Fibroblast of lung (primary cell): ENCODE measurements around the gene ZBTB22.

Experiments used
- CTCF ChIP-seq, 2 donors: IDR thresholded peaks in 1 of 2; conservative IDR thresholded peaks in 1 of 2; 1 replicate in 1 of 2; 2 replicates in 1 of 2; pipeline ENCODE4 v1.5.1; 2011 to 2012; ENCODE audit warnings: low read length in 2 of 2, control low read depth in 1 of 2, inconsistent platforms in 1 of 2, low read depth in 1 of 2, mild to moderate bottlenecking in 1 of 2
- EZH2 ChIP-seq: IDR thresholded peaks from 2 replicates; pipeline ENCODE4 v1.5.1; 2012; ENCODE audit warnings: low read length, control low read depth, mild to moderate bottlenecking; ENCODE audit errors: missing control alignments

GRCh38 chr6:33288921-33289783 is 28.4 kb downstream of the ZBTB22 start, which contains the start of the genes PFDN6 and WDR46:
- TF ChIP-seq EZH2 = no peak
- no peak for TF ChIP-seq CTCF (conservative IDR thresholded peaks at IDR 0.05 in 1 of 2, IDR thresholded peaks at IDR 0.05 in 1 of 2; ENCODE audit: low read depth in 1 of 2, low read length in 2 of 2)
